OCI-LY7 (cell line): ENCODE results near the gene PRMT1.

Experiments
- CTCF ChIP-seq: fragments of 200-600 bp; sonication (generic); conservative IDR thresholded peaks from 2 replicates; pipeline ENCODE4 v1.5.1; 2014; ENCODE audit warnings: mild to moderate bottlenecking, antibody characterized with exemption, low read length, moderate library complexity, mixed read lengths
- EZH2phosphoT487 ChIP-seq: fragments of 200-600 bp; sonication (generic); IDR thresholded peaks from 2 replicates; pipeline ENCODE4 v1.6.1; 2018; ENCODE audit warnings: low read depth, borderline replicate concordance, mild to moderate bottlenecking, mixed run types, antibody characterized with exemption, low read length, moderate library complexity, mixed read lengths

- no peak for TF ChIP-seq CTCF
- no peak for TF ChIP-seq EZH2phosphoT487
These were observed 28.0 kb downstream of the PRMT1 start for GRCh38 chr19:49704888-49705642.
